D721Med (cell line): Measurements from ENCODE around the gene CDC5L.

Experiments
- DNase-seq: peaks from one replicate; pipeline ENCODE4 v3.0.0; 2011; ENCODE audit warnings: low spot score; ENCODE audit not compliant: insufficient read length
- FAIRE-seq: peaks from 2 replicates; lab custom pipeline; 2011; peaks lifted over from hg19 to GRCh38; lab: Jason Lieb, UNC
- TF ChIP-seq, protein P1 (sequence below): IDR thresholded peaks from 2 replicates; pipeline ENCODE4 v1.5.1; 2012; ENCODE audit warnings: mild to moderate bottlenecking, control low read depth; ENCODE audit not compliant: insufficient read depth; ENCODE audit errors: missing control alignments

The CDC5L gene

GRCh38 chr6:44462335-44462734 is 74.8 kb downstream of the CDC5L start:
- TF ChIP-seq, protein P1, sequence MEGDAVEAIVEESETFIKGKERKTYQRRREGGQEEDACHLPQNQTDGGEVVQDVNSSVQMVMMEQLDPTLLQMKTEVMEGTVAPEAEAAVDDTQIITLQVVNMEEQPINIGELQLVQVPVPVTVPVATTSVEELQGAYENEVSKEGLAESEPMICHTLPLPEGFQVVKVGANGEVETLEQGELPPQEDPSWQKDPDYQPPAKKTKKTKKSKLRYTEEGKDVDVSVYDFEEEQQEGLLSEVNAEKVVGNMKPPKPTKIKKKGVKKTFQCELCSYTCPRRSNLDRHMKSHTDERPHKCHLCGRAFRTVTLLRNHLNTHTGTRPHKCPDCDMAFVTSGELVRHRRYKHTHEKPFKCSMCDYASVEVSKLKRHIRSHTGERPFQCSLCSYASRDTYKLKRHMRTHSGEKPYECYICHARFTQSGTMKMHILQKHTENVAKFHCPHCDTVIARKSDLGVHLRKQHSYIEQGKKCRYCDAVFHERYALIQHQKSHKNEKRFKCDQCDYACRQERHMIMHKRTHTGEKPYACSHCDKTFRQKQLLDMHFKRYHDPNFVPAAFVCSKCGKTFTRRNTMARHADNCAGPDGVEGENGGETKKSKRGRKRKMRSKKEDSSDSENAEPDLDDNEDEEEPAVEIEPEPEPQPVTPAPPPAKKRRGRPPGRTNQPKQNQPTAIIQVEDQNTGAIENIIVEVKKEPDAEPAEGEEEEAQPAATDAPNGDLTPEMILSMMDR, result no peak
- no peak for FAIRE-seq
- no peak for DNase-seq

DNA sequence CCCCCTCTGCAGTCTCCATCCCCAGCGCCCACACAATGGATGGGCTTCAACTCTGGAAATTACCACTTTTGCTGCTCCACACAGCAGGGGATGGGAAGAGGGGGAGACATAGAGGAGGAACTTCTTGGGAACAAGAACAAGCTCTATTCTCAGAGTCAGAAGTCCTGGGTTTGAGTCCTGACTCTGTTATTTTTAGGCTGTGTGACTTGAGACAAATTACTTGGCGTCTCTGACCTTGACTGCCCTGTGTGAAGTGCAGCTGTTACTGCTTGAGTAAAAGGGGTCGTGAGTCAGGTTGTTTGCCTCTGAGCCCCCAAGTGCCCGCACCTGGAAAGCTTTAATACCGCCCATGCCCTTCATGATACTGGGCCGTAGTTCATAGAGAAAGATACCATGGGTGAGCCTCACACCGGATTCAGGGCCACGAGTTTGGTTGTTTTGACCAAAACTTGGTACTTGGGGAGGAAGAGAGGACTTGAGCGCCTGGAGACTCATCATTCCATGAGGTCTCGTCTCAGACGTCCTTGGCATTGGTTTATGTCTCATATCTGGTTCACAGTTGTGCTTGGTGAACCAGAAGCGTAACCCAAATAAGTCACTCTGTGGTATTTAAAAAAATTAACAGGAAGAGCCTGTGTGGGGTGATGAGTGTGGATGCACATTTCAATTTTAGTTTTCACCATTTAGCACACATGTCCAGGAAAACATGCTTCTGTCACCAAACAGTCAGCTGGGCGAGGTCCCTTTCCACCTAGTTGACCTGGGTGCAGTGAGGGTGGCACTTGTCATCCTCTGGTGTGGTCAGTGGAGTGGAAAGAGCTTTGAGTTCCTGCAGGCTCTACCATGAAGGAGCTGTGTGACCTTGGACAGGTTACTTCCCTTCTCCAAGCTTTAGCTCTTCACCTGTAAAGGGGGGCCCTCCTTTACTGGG is 75.6 kb downstream of the CDC5L start:
- DNase-seq (no peak), FAIRE-seq (no peak)
- TF ChIP-seq, protein P1, result no peak

DNA sequence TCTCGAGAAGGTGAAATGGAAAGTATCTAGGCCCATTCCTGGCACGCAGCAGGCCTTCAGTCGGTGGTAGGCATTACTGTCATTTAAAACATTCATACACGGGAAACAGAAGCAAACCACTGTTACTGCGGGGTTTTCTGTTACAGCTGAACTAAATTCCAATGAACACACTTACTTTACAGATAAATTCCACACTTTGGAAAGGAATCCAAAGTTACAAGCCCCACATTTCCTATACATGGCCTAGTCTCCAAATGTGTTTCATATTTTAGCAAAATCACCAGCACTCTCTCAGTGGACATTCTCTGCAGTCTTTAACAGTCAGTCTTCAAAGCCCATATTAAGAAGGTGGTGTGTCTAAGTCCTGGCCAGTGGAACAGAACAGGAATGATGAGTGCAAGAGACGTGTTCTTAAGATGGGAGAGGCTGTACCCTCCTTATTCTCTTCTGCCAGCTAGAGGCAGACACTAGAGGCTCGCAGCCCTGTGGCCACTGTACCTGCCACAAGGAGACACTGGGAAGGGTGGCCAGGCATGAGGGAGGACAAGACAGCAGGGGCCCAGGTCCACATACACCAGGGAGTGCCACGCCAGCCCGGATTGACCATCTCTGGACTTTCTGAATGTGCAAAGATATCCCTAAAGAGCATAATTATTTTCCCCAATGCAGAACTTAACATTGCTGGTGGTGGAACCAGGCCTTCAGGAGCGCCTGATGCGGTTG is 76.4 kb downstream of the CDC5L start:
- no peak for DNase-seq
- TF ChIP-seq, protein P1, result no peak
- FAIRE-seq, result no peak

GRCh38 chr6:44464527-44465310 is 77.2 kb downstream of the CDC5L start:
- FAIRE-seq, result no peak
- TF ChIP-seq, protein P1, result no peak
- no peak for DNase-seq

DNA sequence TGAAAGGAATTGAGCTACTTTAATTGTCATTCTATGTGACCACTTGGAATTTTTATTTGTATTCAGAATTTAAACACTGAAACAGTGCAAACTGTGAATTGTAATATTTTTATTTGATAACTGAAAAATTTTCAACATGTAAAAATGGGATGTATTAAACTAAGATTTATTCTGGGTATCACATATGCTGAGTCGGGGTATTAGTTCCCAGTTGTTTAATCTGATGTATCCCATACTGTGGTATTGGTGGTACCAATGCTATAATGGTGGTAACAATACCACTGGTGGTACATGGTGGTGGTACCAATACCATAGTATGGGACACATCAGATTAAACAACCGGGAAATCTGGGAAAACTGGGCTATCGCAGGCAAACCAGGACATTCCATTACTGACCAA is 79.4 kb downstream of the CDC5L start:
- FAIRE-seq, result no peak
- no peak for DNase-seq
- TF ChIP-seq, protein P1, result no peak

DNA sequence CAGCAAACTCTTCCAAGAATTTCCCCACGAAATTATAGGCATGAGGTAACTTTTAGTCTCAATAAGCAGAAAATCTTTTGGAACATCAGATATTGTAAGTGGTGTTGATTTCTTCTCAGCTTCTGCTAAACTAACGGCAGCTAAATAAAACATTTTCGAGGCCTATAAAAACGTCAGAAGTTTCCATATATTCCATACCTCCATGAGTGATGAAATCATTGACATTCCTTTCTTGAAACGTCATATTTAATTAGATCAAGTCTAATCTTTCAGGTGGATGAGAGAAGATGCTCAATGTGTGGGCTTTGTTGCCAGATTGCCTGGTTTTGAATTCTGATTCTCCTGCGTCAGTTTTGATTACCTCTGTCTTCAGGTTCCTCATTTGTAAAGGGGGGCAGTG is 81.3 kb downstream of the CDC5L start:
- DNase-seq, result no peak
- FAIRE-seq, result no peak
- TF ChIP-seq, protein P1, result no peak
